NCI-H1105 treated with DMSO at 0.1 percent for 48 hours (cell line): ENCODE measurements around the gene CCDC80.
A peak's percentile ranks its signal among the peaks of the same experiment; 100 is the strongest.

Source experiments
- DNase-seq: peaks from one replicate; lab custom pipeline; 2025; lab: John Stamatoyannopoulos, UW

The CCDC80 gene

DNA sequence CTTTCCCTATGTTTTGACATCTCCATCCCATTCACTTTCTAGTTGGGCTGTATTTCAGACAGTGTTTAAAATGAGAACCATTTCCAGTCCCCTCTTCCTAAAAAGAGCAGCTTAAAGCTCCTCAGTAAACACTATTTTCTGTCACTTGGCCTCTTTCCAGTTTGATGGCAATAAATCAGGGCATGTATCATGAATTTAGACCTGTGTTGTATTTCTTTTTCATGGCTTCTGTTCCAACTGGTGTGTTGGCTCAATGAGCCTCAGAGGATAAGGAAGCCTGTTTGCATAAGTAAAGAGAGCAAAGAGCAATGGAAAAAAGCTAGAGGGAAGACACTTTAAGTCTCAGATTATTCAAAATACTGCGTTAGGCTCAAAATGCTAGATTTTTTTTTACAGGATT, 7.2 kb downstream of the CCDC80 start:
- peak; percentile 60 for DNase-seq

GRCh38 chr3:112633191-112633590, 7.8 kb downstream of the CCDC80 start:
- DNase-seq = no peak

- no peak for DNase-seq
Measured at GRCh38 chr3:112632596-112632995, 8.3 kb downstream of the CCDC80 start.

DNA sequence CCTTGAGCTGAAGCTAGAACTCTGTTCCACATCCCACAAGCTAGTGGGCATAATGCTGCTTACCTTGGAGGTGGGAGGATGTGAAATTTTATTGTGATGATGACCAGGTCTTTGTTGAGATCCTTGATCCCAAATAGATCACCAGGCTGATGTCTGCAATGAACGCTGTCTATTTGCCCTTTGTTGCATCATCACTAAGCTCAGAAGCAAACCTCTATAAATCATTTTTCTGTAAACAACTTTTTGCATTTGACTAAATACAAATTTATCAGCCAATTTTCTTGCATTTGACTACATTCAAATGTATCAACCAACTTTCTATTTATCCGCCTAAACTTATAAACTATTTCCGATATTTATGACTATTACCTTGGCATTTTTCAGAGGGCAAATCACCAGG, 9.7 kb downstream of the CCDC80 start:
- DNase-seq = no peak

DNA sequence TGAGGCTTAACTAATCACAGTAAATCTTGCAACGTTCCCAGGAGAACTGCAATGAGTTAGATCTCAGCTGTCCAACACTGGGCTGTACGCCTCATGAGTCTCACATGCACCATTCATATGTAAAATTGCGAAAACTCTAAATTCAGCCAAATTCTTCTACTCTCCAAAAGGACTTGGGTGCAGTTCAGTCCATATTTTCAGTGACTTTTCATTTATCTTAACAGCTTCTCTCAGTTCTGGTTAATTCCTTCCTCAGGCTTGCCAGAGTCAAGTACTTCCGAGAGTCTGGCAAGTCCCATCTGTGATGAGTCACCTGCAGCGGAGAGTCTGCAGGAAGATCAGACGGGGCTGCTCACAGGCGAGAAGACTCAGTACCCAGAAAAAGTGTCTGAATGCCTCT, 11.5 kb downstream of the CCDC80 start:
- no peak for DNase-seq

DNA sequence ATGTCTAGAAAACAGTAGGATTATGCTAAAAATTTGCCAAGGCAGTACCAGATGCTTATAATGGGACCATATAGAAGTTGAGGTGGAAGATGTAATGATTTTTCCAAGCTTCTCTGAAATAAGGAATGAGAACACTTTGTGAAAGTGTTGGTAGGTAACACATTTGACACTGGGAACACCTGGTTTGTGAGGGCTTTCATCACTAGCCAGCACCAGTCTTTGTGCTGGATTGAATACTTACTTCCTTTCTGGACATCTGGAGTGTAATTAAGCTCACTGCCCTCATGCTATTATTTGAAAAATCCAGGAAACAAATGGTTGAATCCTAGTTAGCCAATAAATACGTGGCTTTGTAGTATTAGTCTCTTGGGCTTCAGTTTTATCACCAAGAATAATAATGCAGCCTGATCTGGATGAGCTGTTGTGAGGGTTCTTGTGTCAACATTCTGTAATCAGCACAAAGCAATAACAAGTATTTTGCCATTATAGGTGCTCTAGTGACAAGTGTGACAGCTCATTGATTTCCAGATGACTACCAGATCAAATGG, 12.9 kb downstream of the CCDC80 start:
- DNase-seq = peak; percentile 52

DNA sequence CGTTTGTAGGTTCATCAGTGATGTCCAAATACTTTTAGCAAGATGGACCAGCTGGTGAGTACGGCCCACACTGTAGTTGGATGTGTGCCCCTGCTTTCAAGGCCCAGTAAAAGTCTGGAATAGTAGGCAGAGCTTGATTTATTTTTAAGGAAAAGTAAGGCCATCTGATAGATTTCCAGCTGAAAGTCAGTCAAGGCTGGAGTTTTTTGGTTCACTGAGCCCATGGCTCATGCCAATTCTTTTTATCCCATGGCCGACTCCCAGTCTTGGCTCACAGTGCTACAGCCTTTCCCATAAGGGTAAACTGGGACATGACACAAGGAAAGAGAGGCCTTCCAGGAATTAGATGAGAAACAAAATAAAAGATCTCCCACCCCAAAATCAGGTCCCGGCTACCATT, 13.5 kb downstream of the CCDC80 start:
- no peak for DNase-seq

DNA sequence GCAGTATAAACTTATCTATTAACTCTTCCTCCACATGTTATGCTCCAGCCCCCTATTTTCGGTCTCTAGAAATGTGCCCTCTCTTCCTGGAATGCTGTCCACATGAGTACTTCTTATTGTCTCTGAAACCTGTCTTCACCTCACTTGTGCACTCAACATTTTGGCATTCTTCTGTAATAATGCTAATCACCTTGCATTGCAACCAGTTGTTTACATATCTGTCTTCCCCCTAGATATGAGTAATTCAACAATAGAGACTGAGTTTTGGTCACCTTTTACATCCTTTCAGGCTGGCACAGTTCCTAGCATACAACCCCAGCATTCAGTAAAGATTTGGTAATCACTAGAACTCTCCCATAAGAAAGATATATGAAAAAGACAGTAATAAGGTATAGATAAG, 17.2 kb downstream of the CCDC80 start:
- DNase-seq = no peak

DNA sequence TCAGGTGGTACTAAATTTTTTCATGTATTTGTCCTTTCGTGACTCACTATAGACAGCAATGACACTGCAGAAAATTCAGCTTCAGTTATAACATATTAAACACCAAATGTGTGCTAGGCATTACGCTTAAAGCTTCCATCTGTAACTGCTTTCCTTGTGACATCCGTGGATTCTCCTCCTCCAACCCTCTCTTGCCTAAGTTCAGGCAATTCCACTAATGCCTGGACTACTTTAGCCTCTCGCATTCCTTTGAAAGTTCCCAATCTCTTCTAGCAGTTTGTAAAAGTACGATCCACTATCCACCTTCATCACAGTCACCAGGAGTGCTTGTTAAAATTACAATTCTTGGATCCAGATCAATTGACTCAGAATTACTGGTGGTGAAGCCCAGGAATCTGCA, 17.7 kb downstream of the CCDC80 start:
- DNase-seq = no peak

GRCh38 chr3:112619295-112619694, 21.6 kb downstream of the CCDC80 start:
- no peak for DNase-seq

DNA sequence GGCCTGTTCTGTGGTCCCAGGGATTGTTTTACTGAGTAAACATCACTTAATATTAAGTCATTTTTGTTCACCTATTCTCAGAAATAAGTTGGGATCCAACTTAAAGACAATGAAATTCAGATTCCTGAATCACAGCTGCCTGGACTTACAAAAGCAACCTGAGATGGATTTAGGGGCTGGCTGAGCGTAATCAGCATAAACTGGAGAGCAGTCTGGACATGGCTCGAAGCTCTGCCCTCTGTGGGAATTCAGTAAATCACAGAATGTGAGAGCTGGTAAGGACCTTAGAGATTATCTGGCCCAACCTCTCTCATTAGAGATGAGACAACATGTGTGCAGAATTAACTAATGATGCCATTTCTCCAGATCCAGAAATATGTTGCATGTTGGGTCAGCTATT, 23.7 kb downstream of the CCDC80 start:
- DNase-seq = no peak

- no peak for DNase-seq
Measured at GRCh38 chr3:112615989-112616731, 24.8 kb downstream of the CCDC80 start.

DNA sequence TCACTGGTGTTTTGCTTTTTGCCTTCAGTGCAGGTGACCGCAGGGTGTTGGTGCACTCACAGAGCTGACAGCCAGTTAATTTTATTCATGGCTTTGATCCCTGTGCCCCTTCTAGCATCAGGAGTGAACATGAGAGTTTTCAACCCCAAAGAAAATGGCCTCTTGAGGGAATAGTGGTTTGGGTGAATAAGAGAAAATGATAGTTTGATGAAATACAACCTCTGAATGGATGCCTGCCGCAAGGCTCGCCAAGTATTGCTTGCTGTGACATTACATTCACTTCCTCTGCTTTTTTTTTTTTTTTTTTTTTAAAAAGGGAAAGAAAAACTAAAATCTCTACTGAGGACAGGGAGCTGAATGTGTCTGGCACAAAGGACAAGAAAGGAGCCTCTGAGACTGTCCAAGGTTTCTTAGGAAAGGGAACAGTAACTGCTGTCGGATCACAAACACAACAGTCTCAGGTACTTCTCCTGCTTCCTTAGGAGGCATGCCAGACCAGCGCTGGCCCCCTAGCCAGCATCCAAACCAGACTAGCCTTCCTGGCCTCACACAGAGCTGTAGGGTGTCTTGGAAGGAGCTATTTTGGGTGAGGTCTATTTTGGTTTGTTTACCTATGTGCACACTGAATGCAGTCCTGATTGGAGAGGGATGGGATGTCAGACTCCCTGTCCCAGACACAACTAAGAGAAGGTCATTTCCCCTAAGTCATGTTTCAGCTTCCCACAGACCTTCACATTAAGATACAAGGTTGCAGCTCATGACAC, 29.0 kb downstream of the CCDC80 start:
- no peak for DNase-seq

- no peak for DNase-seq
Measured at GRCh38 chr3:112610121-112610520, 30.8 kb downstream of the CCDC80 start.

GRCh38 chr3:112607863-112608262, 33.1 kb downstream of the CCDC80 start:
- DNase-seq = no peak

DNA sequence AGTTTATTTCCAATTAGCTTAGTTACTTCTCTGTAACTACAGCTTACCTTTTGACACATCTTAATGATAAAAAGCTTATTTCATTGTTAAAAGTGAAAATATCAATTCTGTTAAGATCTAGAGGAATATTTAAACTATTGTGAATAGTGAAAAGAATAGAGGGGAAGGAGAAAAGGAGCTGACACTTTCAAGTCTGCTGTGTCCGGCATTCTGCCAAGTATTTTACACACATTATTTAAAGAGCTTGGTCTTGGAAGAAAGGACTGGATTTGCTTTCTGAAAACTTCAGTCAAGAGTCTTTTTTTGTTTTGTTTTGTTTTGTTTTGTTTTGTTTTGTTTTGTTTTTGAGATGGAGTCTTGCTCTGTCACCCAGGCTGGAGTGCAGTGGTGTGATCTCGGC, 34.8 kb downstream of the CCDC80 start:
- DNase-seq = no peak

- no peak for DNase-seq
Measured at GRCh38 chr3:112605285-112605684, 35.7 kb downstream of the CCDC80 start.

DNA sequence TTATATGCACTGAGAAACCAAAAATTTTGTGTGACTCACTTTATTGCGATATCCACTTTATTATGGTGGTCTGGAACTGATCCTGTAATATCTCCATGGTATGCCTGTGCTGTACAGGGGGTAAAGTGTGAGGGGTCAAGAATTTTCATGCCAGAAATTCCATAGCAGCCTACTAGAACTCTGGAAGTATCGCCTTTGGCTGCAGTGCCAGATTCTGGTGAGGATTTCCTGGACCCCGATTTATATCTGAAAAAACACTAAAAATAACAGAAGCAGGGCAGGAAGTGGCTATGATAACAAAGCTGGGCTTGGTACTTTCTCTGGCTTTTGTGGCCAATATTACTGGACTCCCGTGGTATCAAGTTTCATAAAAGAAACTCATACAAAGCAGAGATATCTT, 36.4 kb downstream of the CCDC80 start:
- DNase-seq = no peak

DNA sequence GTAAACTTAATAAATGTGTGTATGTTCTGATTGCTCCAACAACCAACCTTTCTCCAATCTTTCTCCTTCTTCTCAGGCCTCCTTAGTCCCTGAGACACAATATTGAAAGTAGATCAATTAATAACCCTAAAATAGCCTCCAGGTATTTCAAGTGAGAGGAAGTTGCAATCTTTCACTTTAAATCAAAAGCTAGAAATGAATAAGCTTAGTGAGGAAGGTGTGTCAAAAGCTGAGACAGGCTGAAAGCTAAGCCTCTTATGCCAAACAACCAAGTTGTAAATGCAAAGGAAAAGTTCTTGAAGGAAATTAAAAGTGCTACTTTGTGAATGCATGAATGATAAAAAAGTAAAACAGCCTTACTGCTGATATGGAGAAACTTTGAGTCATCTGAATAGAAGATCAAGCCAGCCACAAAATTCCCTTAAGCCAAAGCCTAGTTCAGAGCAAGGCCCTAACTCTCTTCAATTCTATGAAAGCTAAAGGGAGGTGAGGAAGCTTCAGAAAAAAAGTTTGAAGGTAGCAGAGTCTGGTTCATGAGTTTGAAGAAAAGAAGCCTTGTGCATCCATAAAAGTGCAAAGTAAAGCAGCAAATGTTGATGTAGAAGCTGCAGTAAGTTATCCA, 38.6 kb downstream of the CCDC80 start:
- no peak for DNase-seq

DNA sequence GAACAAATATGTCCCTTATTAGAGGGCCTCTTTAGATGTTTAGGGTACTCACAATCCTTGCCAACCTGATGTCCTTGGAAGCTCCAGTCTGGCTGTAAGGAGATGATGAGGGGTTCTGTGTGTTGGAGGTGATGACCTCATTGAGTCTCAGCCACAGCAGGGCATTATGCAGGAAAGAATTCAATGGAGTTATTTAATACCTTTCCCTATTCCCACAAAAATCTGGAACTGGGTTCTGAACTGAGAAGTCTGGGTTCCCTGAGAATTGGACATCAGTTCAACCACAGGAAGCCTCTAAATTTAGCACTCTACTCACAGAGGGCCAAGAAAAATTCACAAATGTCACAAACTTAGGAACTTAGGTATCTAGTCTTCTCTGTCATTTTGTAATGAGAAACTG, 42.2 kb downstream of the CCDC80 start:
- DNase-seq = no peak

- no peak for DNase-seq
Measured at GRCh38 chr3:112597945-112598344, 43.0 kb downstream of the CCDC80 start.

DNA sequence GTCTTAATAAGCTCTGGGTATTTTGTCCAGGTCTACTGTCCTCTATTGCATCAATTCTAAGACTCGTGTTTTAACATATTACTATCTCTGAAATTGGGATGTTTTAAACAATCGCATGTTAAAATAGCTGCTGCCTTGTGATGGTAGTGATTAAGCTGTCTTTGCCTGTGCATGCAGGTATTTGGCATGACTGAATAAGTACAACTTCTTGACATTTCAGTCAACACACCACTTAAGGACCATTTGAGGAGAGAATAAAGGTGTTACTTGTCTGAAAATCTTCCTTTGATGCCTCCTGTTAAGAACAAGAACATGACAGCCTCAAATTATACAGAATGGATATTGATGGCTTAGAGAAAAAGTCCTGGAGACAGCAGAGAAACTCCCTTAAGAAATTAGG, 46.1 kb downstream of the CCDC80 start:
- no peak for DNase-seq

DNA sequence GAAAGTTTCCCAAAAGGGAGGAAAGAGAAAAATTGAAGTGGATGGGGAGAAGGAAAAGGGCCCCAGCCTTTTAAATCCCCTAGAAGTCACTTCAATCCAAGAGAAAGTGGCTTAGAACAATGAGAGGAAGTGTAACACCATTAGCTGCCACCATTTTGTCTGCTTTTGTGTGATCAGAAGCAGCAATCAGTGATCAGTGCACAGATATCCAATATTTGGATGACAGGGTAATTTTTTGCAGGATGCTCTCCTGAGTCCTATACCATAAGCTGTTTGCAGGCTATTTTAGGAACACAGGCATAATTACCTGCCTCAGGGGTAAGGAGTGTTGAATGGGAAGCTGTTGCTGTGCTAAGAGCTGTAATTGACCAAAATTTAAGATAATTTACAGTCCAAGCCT, 47.7 kb downstream of the CCDC80 start:
- DNase-seq = no peak
